ENCODE results near the gene PADI6. TPM values are rescaled to one million over a fixed set of nuclear protein-coding genes. Genes with fewer than 3 reads are reported as not detected.

Gene PADI6
- total and polyA plus RNA-seq, 10 of the 15 experiments (the other 5 are each of a cell fraction or from before 2014, with no cell fraction given), result not detected

GRCh38 chr1:17329610-17330009, 42.4 kb upstream of the PADI6 start:
- no TSS peak for BruUV-seq (replicated peaks)
- Histone ChIP-seq H3K4me1 (ENCODE audit: control insufficient read depth, insufficient read depth, low read length) (no peaks in the 10 kb centered on the region), H3K9ac (ENCODE audit: control insufficient read depth, insufficient read depth, low read length) (no peak overlapping the region), H3K9me3 (replicated peaks; ENCODE audit: control insufficient read depth, insufficient read depth, low read length) (no peaks in the 10 kb centered on the region; the same call in 2 of the 3 replicates), H3K79me2 (ENCODE audit: control insufficient read depth, insufficient read depth, low read length) (no peaks in the 10 kb centered on the region), H3K4me2 (ENCODE audit: control insufficient read depth, insufficient read depth) (no peak overlapping the region), H3K27me3 (replicated peaks in 1 of 2; ENCODE audit: control insufficient read depth in 2 of 2, insufficient read depth in 2 of 2, low read length in 1 of 2) (peaks cover 0 to 8% of the 10 kb centered on the region in 2 experiments; a peak in 2 of 4 replicates), H3K27ac (ENCODE audit: control insufficient read depth, insufficient read depth) (no peak overlapping the region), H3K4me3 (no peak overlapping the region), H2AFZ (ENCODE audit: control insufficient read depth, low read depth, low read length) (no peak overlapping the region), H4K20me1 (ENCODE audit: control insufficient read depth, insufficient read depth) (no peaks in the 10 kb centered on the region), H3K36me3 (ENCODE audit: control insufficient read depth in 2 of 2, insufficient read depth in 2 of 2, low read length in 1 of 2) (no peaks in the 10 kb centered on the region)
- ChIA-PET CTCF (no interaction called here), SMC1A (ENCODE audit: uncharacterized antibody, unreplicated experiment) (no interaction called here), RAD21 (ENCODE audit: unreplicated experiment) (no interaction called here), POLR2A (interaction anchor here (0.6 kb wide), 1 partner anchor 205 kb away, joined by 3 read pairs; no protein-coding TSS in a partner anchor)
- FAIRE-seq (no peak), DNase-seq (ENCODE audit: low read depth, low spot score) (no peak), ATAC-seq (no peak)
- WGBS (ENCODE audit: insufficient coverage, insufficient replicate concordance, low lambda C conversion rate, missing lambda C conversion rate), result 52% methylated on average over 4 of the region's 4 CpGs
- in situ Hi-C loops (cut with MboI) (loop anchor here (5.0 kb wide), 1 partner anchor 212 kb away; the partner anchor contains the start of gene PADI2), intact Hi-C loops (cut with micrococcal nuclease; ENCODE audit: unreplicated experiment) (loop anchor here (10.0 kb wide), 1 partner anchor 95 kb away; no protein-coding TSS in a partner anchor)
- TF ChIP-seq TCF7 (IDR thresholded peaks at IDR 0.05; ENCODE audit: borderline replicate concordance), result no peak
- no peak for TF ChIP-seq BACH1 (IDR thresholded peaks at IDR 0.05; ENCODE audit: borderline replicate concordance)
- no peak for TF ChIP-seq HCFC1 (IDR thresholded peaks at IDR 0.05; ENCODE audit: low read length)
- TF ChIP-seq SMARCA5 (IDR thresholded peaks at IDR 0.05), result no peak
- TF ChIP-seq RBBP5 (conservative IDR thresholded peaks at IDR 0.05), result no peak
- no peak for TF ChIP-seq HDGF (IDR thresholded peaks at IDR 0.05)
- TF ChIP-seq SUPT20H (IDR thresholded peaks at IDR 0.05; ENCODE audit: borderline replicate concordance, control insufficient read depth, low read depth, low read length), result no peak
- TF ChIP-seq FOXK2 (IDR thresholded peaks at IDR 0.05), result no peak
- TF ChIP-seq BMI1 (IDR thresholded peaks at IDR 0.05; ENCODE audit: borderline replicate concordance), result no peak
- no peak for TF ChIP-seq JUND (IDR thresholded peaks at IDR 0.05; ENCODE audit: low read depth, low read length)
- TF ChIP-seq IKZF1 (conservative IDR thresholded peaks at IDR 0.05), result no peak
- TF ChIP-seq CREM (IDR thresholded peaks at IDR 0.05; ENCODE audit: low read depth), result no peak
- TF ChIP-seq MXI1 (IDR thresholded peaks at IDR 0.05; ENCODE audit: low read depth, low read length), result no peak
- no peak for TF ChIP-seq NR2C1 (IDR thresholded peaks at IDR 0.05)
- no peak for TF ChIP-seq EP300 (IDR thresholded peaks at IDR 0.05; ENCODE audit: borderline replicate concordance in 1 of 2, control insufficient read depth in 1 of 2, low read depth in 2 of 2, low read length in 2 of 2)
- TF ChIP-seq, protein P1, sequence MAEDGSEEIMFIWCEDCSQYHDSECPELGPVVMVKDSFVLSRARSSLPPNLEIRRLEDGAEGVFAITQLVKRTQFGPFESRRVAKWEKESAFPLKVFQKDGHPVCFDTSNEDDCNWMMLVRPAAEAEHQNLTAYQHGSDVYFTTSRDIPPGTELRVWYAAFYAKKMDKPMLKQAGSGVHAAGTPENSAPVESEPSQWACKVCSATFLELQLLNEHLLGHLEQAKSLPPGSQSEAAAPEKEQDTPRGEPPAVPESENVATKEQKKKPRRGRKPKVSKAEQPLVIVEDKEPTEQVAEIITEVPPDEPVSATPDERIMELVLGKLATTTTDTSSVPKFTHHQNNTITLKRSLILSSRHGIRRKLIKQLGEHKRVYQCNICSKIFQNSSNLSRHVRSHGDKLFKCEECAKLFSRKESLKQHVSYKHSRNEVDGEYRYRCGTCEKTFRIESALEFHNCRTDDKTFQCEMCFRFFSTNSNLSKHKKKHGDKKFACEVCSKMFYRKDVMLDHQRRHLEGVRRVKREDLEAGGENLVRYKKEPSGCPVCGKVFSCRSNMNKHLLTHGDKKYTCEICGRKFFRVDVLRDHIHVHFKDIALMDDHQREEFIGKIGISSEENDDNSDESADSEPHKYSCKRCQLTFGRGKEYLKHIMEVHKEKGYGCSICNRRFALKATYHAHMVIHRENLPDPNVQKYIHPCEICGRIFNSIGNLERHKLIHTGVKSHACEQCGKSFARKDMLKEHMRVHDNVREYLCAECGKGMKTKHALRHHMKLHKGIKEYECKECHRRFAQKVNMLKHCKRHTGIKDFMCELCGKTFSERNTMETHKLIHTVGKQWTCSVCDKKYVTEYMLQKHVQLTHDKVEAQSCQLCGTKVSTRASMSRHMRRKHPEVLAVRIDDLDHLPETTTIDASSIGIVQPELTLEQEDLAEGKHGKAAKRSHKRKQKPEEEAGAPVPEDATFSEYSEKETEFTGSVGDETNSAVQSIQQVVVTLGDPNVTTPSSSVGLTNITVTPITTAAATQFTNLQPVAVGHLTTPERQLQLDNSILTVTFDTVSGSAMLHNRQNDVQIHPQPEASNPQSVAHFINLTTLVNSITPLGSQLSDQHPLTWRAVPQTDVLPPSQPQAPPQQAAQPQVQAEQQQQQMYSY (CRISPR knock-in tag; IDR thresholded peaks at IDR 0.05), result no peak
